ENCODE measurements around the gene CMTR1. TPM values are rescaled to one million over a fixed set of nuclear protein-coding genes. Genes with fewer than 3 reads are reported as not detected.

CMTR1 gene
- total RNA-seq, 6 experiments from 2014 or later, result 15.6 to 22.3 (median 16.5) TPM

GRCh38 chr6:37477191-37477590, 44.2 kb downstream of the CMTR1 start:
- Histone ChIP-seq H3K4me1 (peaks cover 0 to 15% (median 3%) of the 10 kb centered on the region in 4 donors), H3K36me3 (peaks cover 5 to 33% (median 11%) of the 10 kb centered on the region in 4 donors), H3K9me3 (no peaks in the 10 kb centered on the region), H3K27ac (no peak overlapping the region), H3K4me3 (no peak overlapping the region), H3K27me3 (no peaks in the 10 kb centered on the region)
- DNase-seq (no peak), ATAC-seq (no peak)
- TF ChIP-seq CTCF (IDR thresholded peaks at IDR 0.05) (no peak), POLR2A (IDR thresholded peaks at IDR 0.05) (no peak)
- 60% methylated on average over 1 of the region's 3 CpGs for WGBS (ENCODE audit: insufficient coverage, low coverage, low lambda C conversion rate, missing lambda C conversion rate)
- intact Hi-C loops (cut with DNase I), result no loop called here

- intact Hi-C loops (cut with DNase I), result no loop called here
- no peak overlapping the region for H3K27ac ChIP-seq
- peaks cover 5 to 29% (median 7%) of the 10 kb centered on the region in 4 donors for H3K36me3 ChIP-seq
- peaks cover 0 to 12% (median 2%) of the 10 kb centered on the region in 4 donors for H3K4me1 ChIP-seq
- no peak for ATAC-seq
- no peak overlapping the region for H3K4me3 ChIP-seq
- H3K27me3 ChIP-seq, result no peaks in the 10 kb centered on the region
- no peaks in the 10 kb centered on the region for H3K9me3 ChIP-seq
- TF ChIP-seq POLR2A (IDR thresholded peaks at IDR 0.05) (no peak), CTCF (IDR thresholded peaks at IDR 0.05) (no peak)
- DNase-seq, result no peak
- 86% methylated on average over 4 of the region's 18 CpGs for WGBS (ENCODE audit: insufficient coverage, low coverage, low lambda C conversion rate, missing lambda C conversion rate)
Measured at GRCh38 chr6:37477656-37478435, 44.8 kb downstream of the CMTR1 start.

DNA sequence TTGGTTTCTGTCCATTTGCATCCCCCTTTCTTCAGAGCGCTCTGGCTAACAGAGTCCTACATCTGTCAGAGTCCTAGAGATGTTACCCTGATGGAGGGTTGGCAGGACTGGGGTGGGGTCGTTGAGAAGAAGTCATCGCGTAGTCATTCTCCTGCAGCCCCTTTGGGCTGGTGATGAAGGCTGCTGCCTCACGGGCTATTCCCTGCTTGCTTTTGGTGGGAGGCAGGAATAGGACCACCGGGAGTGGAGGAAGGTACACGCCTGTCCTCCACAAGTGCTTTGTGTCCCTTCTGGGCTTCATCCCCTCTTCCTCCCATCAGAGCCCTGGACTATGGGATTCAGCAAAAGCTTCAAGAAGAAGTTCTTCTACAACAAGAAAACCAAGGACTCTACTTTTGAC, 45.8 kb downstream of the CMTR1 start:
- H3K4me1 ChIP-seq, result peaks cover 0 to 2% (median 0%) of the 10 kb centered on the region in 4 donors
- peaks cover 5 to 29% (median 7%) of the 10 kb centered on the region in 4 donors for H3K36me3 ChIP-seq
- WGBS (ENCODE audit: insufficient coverage, low coverage, low lambda C conversion rate, missing lambda C conversion rate), result 92% methylated on average over 2 of the region's 7 CpGs
- no peak for DNase-seq
- TF ChIP-seq POLR2A (IDR thresholded peaks at IDR 0.05), result no peak
- no peak for ATAC-seq
- H3K4me3 ChIP-seq, result no peak overlapping the region
- H3K9me3 ChIP-seq, result no peaks in the 10 kb centered on the region
- intact Hi-C loops (cut with DNase I), result no loop called here
- no peak overlapping the region for H3K27ac ChIP-seq
- no peaks in the 10 kb centered on the region for H3K27me3 ChIP-seq

DNA sequence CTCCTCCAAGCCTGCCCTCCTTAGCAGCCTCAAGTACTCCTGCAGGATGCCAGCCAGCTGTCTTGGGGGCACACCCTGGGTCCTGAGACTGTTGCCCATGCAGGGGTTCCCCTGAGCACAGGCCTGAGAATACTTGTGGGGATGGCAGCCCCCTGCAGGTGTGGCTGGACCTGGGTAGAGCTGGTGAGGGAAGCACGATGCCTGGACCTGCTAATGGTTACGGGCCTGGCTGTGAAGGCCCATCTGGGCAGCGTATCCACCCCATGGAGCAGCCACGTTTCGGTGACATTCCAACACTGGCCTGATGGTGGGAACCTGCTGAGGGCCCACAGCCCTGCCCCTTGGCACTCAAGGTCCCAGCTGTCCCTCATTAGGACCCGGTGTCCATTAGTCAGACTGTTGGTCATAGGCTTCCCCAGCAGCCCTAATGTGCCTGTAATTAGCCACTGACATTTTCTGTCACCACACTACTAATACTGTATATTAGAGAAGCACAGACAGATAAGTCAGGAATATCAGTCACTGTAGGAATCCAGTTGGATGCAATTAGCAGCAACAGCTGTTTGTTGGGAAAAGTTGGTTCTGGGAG, 46.3 kb downstream of the CMTR1 start:
- Histone ChIP-seq H3K4me1 (no peaks in the 10 kb centered on the region), H3K36me3 (peaks cover 3 to 25% (median 7%) of the 10 kb centered on the region in 4 donors), H3K4me3 (no peak overlapping the region), H3K9me3 (no peaks in the 10 kb centered on the region), H3K27ac (no peak overlapping the region), H3K27me3 (no peaks in the 10 kb centered on the region)
- ATAC-seq (no peak), DNase-seq (no peak)
- TF ChIP-seq CTCF (IDR thresholded peaks at IDR 0.05), result no peak
- TF ChIP-seq POLR2A (IDR thresholded peaks at IDR 0.05), result no peak
- 100% methylated on average over 1 of the region's 6 CpGs for WGBS (ENCODE audit: insufficient coverage, low coverage, low lambda C conversion rate, missing lambda C conversion rate)
- intact Hi-C loops (cut with DNase I), result no loop called here
